K562 (cell line): Measurements from ENCODE around the gene ZDHHC1. TPM values are rescaled to one million over a fixed set of nuclear protein-coding genes. Genes with fewer than 3 reads are reported as not detected.

ENCODE experiments used
- ATAC-seq: fragments of 200-7000 bp; cut with Tn5 transposase; 3 replicates; pipeline ENCODE4 v1.9.1; 2020; ENCODE audit warnings: moderate library complexity
- BruUV-seq: library from RNA; stranded (reverse); fragments of 400-500 nt; replicated peaks from 2 replicates; lab custom pipeline; 2021; lab: Mats Ljungman, UMichigan
- CTCF ChIA-PET: fragments of 300-600 bp; formaldehyde crosslinking; extraction: SDS; loops from one replicate; lab custom pipeline; 2021; ENCODE audit warnings: low intra/inter-chr PET ratio; lab: Yijun Ruan, JAX
- POLR2A ChIA-PET: fragments of 300-600, 350-650 bp; sonication (Branson Sonifier 250); formaldehyde crosslinking; extraction: SDS; loops from one replicate; lab custom pipeline; 2021; ENCODE audit warnings: antibody characterized with exemption, inconsistent platforms; lab: Yijun Ruan, JAX
- DNase-seq, 4 experiments: peaks; one replicate each; pipeline versions ENCODE4 v3.0.0 to v3.0.0-alpha.2; 2011 to 2018; ENCODE audit warnings: low spot score in 3 of 4, mixed read lengths in 3 of 4; ENCODE audit errors: extremely low read depth in 1 of 4
- FAIRE-seq: peaks from 2 replicates; lab custom pipeline; 2011; peaks lifted over from hg19 to GRCh38; lab: Jason Lieb, UNC
- H2AFZ ChIP-seq: 2 replicates; pipeline ENCODE4 v1.6.0; 2011; ENCODE audit warnings: low read depth, low read length, control low read depth, inconsistent platforms
- H3K27ac ChIP-seq: fragments of 200-600 bp; 3 replicates; pipeline ENCODE4 v1.8.0; 2011; ENCODE audit warnings: low read depth, mild to moderate bottlenecking, control low read depth, inconsistent platforms, low read length, moderate library complexity, mixed read lengths; ENCODE audit errors: extremely low read depth
- H3K27me3 ChIP-seq, 2 experiments: fragments of 300-600 bp in 1 of 2; 2 replicates in 1 of 2; 3 replicates in 1 of 2; pipeline versions ENCODE4 v1.6.0 to v1.8.0; 2011; ENCODE audit warnings: inconsistent platforms in 2 of 2, low read length in 2 of 2, mild to moderate bottlenecking in 1 of 2, mixed read lengths in 1 of 2, moderate library complexity in 1 of 2; ENCODE audit not compliant: control insufficient read depth in 2 of 2, insufficient read depth in 2 of 2
- H3K36me3 ChIP-seq: fragments of 300-600 bp; 3 replicates; pipeline ENCODE4 v1.8.0; 2011; ENCODE audit warnings: mild to moderate bottlenecking, low read length, inconsistent platforms; ENCODE audit not compliant: control insufficient read depth, insufficient read depth
- H3K4me1 ChIP-seq, 2 experiments: fragments of 200-600 bp in 1 of 2; replicated peaks in 1 of 2; 2 replicates in 1 of 2; 3 replicates in 1 of 2; pipeline versions ENCODE4 v1.5.1 to v1.8.0; 2011; ENCODE audit warnings: inconsistent platforms in 2 of 2, low read length in 2 of 2, mild to moderate bottlenecking in 1 of 2, mixed read lengths in 1 of 2, moderate library complexity in 1 of 2; ENCODE audit not compliant: control insufficient read depth in 2 of 2, insufficient read depth in 2 of 2
- H3K4me2 ChIP-seq: 2 replicates; pipeline ENCODE4 v1.6.1; 2011; ENCODE audit warnings: low read length, control low read depth, inconsistent platforms, mixed read lengths; ENCODE audit not compliant: insufficient read depth
- H3K4me3 ChIP-seq: fragments of 200-600 bp; sonication (generic), shearing (Covaris generic); 2 replicates; pipeline ENCODE4 v1.5.1; 2016; ENCODE audit warnings: control low read depth, inconsistent platforms
- H3K79me2 ChIP-seq: fragments of 200-600 bp; 3 replicates; pipeline ENCODE4 v1.8.0; 2011; ENCODE audit warnings: low read length, inconsistent platforms; ENCODE audit not compliant: control insufficient read depth, insufficient read depth
- H3K9ac ChIP-seq, 2 experiments: 2 replicates each; pipeline versions ENCODE4 v1.6.0 to v1.6.1; 2011; ENCODE audit warnings: low read depth in 2 of 2, low read length in 2 of 2, control low read depth in 1 of 2, inconsistent platforms in 1 of 2, mild to moderate bottlenecking in 1 of 2, mixed read lengths in 1 of 2; ENCODE audit not compliant: insufficient read depth in 1 of 2
- H3K9me1 ChIP-seq: one replicate; pipeline ENCODE4 v1.6.0; 2011; ENCODE audit warnings: inconsistent platforms, mild to moderate bottlenecking, low read length, moderate library complexity; ENCODE audit not compliant: control insufficient read depth, insufficient read depth
- H3K9me3 ChIP-seq: replicated peaks from 2 replicates; pipeline ENCODE4 v1.5.1; 2011; ENCODE audit warnings: low read depth, low read length, inconsistent platforms; ENCODE audit not compliant: control insufficient read depth, insufficient read depth
- H4K20me1 ChIP-seq: replicated peaks from 2 replicates; pipeline ENCODE4 v1.6.1; 2011; ENCODE audit warnings: low read length, inconsistent platforms, mixed read lengths; ENCODE audit not compliant: control insufficient read depth, insufficient read depth
- KLF13 ChIP-seq: fragments of 450-650 bp; IDR thresholded peaks from 2 replicates; pipeline ENCODE4 v1.6.1; 2016; ENCODE audit warnings: missing genetic modification characterization, low read depth, mild to moderate bottlenecking, missing compliant biosample characterization, moderate library complexity, borderline replicate concordance
- NFE2 ChIP-seq: IDR thresholded peaks from 2 replicates; pipeline ENCODE4 v1.6.1; 2014; ENCODE audit warnings: antibody characterized with exemption, low read depth
- PTRF ChIP-seq: fragments of 450-650 bp; IDR thresholded peaks from 2 replicates; pipeline ENCODE4 v1.6.1; 2016; ENCODE audit warnings: mild to moderate bottlenecking, missing genetic modification characterization, missing compliant biosample characterization
- RBBP5 ChIP-seq: fragments of 200-600 bp; sonication (generic); IDR thresholded peaks from 2 replicates; pipeline ENCODE4 v1.6.1; 2012; ENCODE audit warnings: borderline replicate concordance, mild to moderate bottlenecking, low read length, control low read depth, inconsistent platforms; ENCODE audit not compliant: insufficient read depth, poor library complexity, severe bottlenecking
- SMARCB1 ChIP-seq: IDR thresholded peaks from 2 replicates; pipeline ENCODE4 v1.6.1; 2011; ENCODE audit warnings: improper control_type of control experiment, low read depth; ENCODE audit not compliant: insufficient read length
- TEAD1 ChIP-seq, 2 experiments: fragments of 450-650 bp in 1 of 2; sonication (generic) in 1 of 2; formaldehyde crosslinking; IDR thresholded peaks; 2 replicates each; pipeline versions ENCODE4 v1.4.0 to v1.8.0; 2020 to 2022; ENCODE audit warnings: mild to moderate bottlenecking in 2 of 2, missing genetic modification reagents in 1 of 2
- XRCC4 ChIP-seq: IDR thresholded peaks from one replicate; pipeline ENCODE4 v1.6.1; 2011; ENCODE audit not compliant: insufficient read depth, insufficient read length; ENCODE audit errors: extremely low read depth
- ZNF778 ChIP-seq: fragments of 450-650 bp; formaldehyde crosslinking; IDR thresholded peaks from 2 replicates; pipeline ENCODE4 v1.4.0; 2020; ENCODE audit warnings: mild to moderate bottlenecking, moderate library complexity
- WGBS: fragments of 100-300 bp; shearing (Covaris generic); methylation state at CpG from one replicate; pipeline ENCODE4 v1.1.6; 2016; ENCODE audit warnings: low coverage, mixed read lengths; ENCODE audit not compliant: insufficient coverage; ENCODE audit errors: missing lambda C conversion rate; 5-methylcytosine and 5-hydroxymethylcytosine counted together
- in situ Hi-C: fragments of 300-500 bp; cut with MboI; formaldehyde crosslinking; loops from 4 replicates; pipeline ENCODE4 v1.15.0; 2018; ENCODE audit warnings: inconsistent platforms, mixed read lengths
- intact Hi-C: fragments of 100-400 bp; cut with micrococcal nuclease; formaldehyde crosslinking; loops from 2 replicates; pipeline ENCODE4 v1.14.2; 2022
- polyA plus RNA-seq, 8 experiments: library from polyadenylated mRNA; depleted of rRNA in 4 of 8; stranded (reverse) in 5 of 8; unstranded in 3 of 8; fragments of >200 nt; fragmentation: Nextera tagmentation in 2 of 8; fragmentation: Illumina TruSeq in 1 of 8; extraction: Ambion mirVana in 2 of 8; extraction: Trizol in 1 of 8; gene quantifications; 2 replicates each; pipeline versions ENCODE4 v1.2.1 to v1.2.3, GENCODE V29; 2011 to 2014; ENCODE audit warnings: inconsistent platforms in 1 of 8, missing spikeins in 1 of 8
- total RNA-seq, 7 experiments: library from RNA; depleted of rRNA in 6 of 7; stranded (reverse); fragments of >200 nt in 6 of 7; fragmentation: Illumina TruSeq in 2 of 7; extraction: Trizol in 2 of 7; gene quantifications; 2 replicates each; pipeline versions ENCODE4 v1.2.1 to v1.2.3, GENCODE V29; 2011 to 2021; ENCODE audit warnings: low replicate concordance in 1 of 7

Gene ZDHHC1
- total and polyA plus RNA-seq, 9 of the 15 experiments (the other 6 are each of a cell fraction or from before 2014, with no cell fraction given) = 0.06 to 0.77 (median 0.25) TPM; not detected in 4

GRCh38 chr16:67370661-67371060 lies 45.6 kb downstream of the ZDHHC1 start:
- WGBS = 0% methylated on average over 4 of the region's 4 CpGs
- no peak for TF ChIP-seq RBBP5
- TF ChIP-seq NFE2 = no peak
- no peak for TF ChIP-seq XRCC4
- no peak for TF ChIP-seq TEAD1 (CRISPR knock-in tag; IDR thresholded peaks at IDR 0.05)
- TF ChIP-seq KLF13 = no peak
- no peak for TF ChIP-seq SMARCB1
- TF ChIP-seq ZNF778 = no peak
- TF ChIP-seq PTRF (tag) = no peak
- TF ChIP-seq, all 486 proteins: peak for 0
- no peaks in the 10 kb centered on the region for H3K36me3 ChIP-seq
- DNase-seq (no peak), FAIRE-seq (no peak), ATAC-seq (no peak)
- no peak overlapping the region for H2AFZ ChIP-seq
- no peaks in the 10 kb centered on the region for H4K20me1 ChIP-seq
- CTCF ChIA-PET = no interaction called here
- peaks cover 12 to 24% of the 10 kb centered on the region in 2 experiments; a peak in 4 of 5 replicates for H3K27me3 ChIP-seq
- H3K9ac ChIP-seq = no peak overlapping the region
- no peaks in the 10 kb centered on the region for H3K79me2 ChIP-seq
- no peaks in the 10 kb centered on the region for H3K9me3 ChIP-seq
- H3K4me2 ChIP-seq = no peak overlapping the region
- no peak overlapping the region for H3K4me3 ChIP-seq
- no peaks in the 10 kb centered on the region for H3K9me1 ChIP-seq
- H3K4me1 ChIP-seq = no peaks in the 10 kb centered on the region
- intact Hi-C loops = no loop called here
- in situ Hi-C loops = no loop called here
- POLR2A ChIA-PET = interaction anchor here (0.6 kb wide), 1 partner anchor 8 kb away, joined by 3 read pairs; no protein-coding TSS in a partner anchor
- H3K27ac ChIP-seq = no peak overlapping the region
- no TSS peak for BruUV-seq
